GM19035 (cell line): ENCODE data around the gene SLC7A6OS.
A peak's percentile ranks its signal among the peaks of the same experiment; 100 is the strongest.

Source experiments
- ATAC-seq: cut with Tn5 transposase; IDR thresholded peaks from one replicate; pipeline ENCODE4 v1.9.1; 2021; ENCODE audit not compliant: unreplicated experiment

The SLC7A6OS gene

DNA sequence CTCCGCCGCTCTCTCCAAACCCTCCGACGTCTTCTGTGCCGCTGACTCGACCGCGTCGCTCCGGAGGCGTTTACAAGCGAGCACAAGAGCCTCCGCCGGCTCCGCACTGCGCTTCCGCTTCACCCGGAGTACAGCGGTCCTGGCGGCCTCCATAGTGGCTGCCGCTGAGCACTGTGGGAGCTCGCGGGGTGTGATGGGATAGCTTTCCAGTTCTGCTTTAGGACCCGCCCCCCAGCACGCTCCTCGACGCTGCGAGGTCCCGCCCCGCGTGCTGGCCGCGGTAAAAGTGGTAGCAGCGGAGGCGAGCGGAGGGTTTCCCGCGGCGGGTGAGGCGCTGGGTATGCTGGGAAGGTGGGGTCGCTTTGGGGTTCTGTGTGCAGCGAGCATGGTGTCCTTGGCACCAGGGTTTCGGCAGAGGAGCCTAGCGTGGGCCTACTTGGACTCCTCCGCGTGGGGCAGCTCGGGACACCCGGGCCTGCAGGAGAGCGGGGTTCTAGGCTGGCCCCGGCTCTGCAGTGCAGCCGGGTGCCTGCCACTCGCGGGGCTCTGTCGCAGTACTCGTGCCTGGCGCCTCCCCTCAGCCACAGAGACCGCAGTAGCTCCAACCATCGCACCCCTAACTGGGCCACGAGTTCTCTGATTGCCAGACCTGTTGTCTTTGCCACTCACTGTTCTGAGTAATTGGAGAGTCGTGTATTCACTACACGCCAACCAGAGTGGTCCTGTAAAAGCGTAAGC, at the start of gene SLC7A6OS, which contains the start of gene PRMT7:
Gene SLC7A6OS, minus strand, starts transcription at position 173 of the 738 bp plus-strand sequence. Its CDS starts 20 bp downstream, at position 153.
Gene PRMT7, plus strand, starts transcription at position 246 of the 738 bp plus-strand sequence. CDS start 4,961 bp downstream, outside the sequence.
- peak; percentile 97 for ATAC-seq

DNA sequence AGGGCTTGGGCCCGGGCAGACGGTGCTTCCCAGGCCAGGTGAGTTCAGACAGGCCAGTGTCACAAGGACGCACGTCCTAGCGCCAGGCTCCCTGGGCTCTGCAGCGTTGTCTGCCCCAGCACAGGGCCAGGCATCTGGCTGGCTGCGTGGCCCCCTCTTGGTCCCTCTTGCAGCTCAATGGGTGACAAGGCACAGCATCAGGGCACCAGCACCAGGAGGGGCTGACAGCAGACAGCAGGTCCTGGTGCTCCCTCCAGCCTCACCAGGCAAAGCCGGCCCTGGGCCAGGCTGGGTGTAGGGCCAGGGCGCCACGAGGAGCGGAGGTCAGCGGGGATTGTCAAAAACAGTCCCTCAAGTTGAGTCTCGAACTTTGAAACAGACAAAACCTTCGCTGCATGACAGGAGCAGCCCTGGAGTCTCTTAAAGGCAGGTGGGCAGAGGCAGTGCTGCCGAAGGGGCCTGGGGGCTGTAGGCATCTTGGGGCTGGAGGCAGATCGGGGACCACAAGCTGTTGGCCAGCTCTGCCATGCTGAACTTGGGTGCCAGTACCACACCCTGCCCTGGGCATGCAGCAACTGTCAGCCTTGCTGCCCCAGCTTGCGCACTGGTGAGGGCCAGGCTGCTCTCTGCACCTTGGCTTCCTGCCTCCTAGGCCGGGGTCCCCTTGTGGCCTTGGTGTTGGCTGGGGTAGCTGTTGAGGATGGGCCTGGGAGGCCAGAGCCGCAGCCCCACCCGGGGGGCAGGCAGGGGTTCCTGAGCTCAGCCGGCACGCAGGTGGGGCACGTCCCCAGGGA, 48.8 kb upstream of the SLC7A6OS start:
- no peak for ATAC-seq

GRCh38 chr16:68358951-68359350, 48.2 kb upstream of the SLC7A6OS start:
- no peak for ATAC-seq

DNA sequence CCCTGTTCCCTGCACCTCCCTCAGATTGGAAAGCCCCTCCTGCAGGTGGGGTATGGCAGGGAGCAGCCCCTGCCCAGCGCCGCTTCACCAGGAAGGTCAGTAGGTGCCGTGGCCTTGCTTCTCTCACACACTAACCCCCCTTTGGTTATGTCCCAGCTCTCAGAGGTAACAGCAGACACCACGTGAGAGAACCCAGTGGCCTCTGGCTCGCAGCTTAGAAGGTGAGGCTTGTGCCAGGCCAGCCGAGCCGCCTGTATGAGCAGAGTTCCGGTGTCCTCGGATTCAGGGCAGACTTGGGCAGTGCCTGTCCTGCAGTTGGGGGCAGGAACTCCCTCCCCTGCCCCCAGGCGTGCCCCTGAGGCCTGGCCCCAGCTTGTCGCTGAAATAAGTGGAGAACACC, 47.2 kb upstream of the SLC7A6OS start:
- no peak for ATAC-seq

DNA sequence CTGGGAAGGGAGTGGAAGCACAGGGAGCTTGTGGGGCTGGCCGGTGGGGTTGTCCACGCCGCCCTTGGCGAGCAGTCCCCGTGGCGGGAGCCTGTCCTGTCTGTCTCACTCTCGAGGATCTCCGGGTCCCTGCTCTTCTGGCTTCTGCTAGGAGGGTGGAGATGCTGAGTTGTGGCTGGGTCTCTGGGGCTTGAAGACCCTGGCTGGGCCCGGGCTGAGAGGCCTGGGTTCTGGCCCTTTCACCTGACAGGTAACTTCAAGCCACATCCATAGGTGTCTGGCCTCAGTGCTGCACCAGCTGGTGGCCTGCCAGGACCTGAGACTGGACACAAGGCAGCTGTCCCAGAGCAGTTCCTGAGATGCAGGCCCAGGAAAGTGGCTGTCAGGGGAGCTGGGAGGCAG, 46.8 kb upstream of the SLC7A6OS start:
- no peak for ATAC-seq

DNA sequence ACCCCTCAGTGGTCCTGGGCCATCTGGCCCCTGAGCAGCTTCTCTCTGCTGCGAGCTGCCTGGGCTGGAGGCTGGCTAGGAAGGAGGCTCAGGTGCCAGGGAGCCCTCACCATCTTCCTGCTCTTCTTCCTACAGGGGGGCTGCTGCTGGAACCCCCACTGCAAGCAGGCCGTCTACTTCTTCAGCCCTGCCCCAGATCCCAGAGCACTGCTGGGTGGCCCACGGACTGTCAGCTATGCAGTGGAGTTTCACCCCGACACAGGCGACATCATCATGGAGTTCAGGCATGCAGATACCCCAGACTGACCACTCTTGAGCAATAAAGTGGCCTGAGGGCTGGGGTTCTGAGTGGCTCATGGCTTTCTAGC, 46.2 kb upstream of the SLC7A6OS start:
- no peak for ATAC-seq

GRCh38 chr16:68356249-68356918, 45.6 kb upstream of the SLC7A6OS start:
- peak; percentile 77 for ATAC-seq

DNA sequence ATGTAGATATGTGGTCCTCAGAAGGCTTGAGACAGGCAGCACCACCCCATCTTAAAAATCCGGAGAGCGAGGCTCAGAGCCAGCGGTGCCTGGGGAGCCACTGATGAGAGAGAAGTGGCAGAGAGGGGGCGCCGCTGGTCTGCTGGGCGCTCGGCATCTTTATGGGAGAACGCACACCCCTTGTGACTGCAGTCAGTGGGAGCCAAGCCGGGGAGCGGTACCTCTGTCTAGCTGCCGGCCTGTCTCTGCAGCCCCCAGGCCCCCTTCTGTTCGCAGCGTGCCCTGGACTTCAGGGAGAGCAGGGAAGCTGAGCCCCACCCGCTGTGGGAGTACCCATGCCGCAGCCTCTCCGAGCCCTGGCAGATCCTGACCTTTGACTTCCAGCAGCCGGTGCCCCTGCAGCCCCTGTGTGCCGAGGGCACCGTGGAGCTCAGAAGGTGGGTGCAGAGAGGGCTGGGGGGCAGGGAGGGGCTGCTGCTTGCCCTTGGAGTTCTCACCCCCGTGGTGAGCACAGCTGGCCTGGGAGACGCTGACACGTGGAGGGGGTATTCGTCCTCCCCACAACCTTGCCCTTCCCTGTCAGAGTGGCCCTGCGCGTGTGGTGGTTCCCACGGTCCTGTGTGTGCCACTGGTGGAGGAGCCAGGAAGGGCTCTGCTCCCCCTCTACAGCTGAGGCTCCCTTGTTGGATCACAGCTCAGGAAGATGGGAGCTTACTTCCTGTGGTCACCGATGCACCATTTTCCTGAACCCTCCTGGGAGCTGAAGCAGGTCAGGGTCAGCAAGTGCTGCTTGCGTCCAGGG, 44.9 kb upstream of the SLC7A6OS start:
- no peak for ATAC-seq

GRCh38 chr16:68354816-68355215, 44.1 kb upstream of the SLC7A6OS start:
- ATAC-seq = no peak

GRCh38 chr16:68353366-68353765, 42.6 kb upstream of the SLC7A6OS start:
- ATAC-seq = no peak

- no peak for ATAC-seq
These were observed 41.3 kb upstream of the SLC7A6OS start for GRCh38 chr16:68351991-68352431.

DNA sequence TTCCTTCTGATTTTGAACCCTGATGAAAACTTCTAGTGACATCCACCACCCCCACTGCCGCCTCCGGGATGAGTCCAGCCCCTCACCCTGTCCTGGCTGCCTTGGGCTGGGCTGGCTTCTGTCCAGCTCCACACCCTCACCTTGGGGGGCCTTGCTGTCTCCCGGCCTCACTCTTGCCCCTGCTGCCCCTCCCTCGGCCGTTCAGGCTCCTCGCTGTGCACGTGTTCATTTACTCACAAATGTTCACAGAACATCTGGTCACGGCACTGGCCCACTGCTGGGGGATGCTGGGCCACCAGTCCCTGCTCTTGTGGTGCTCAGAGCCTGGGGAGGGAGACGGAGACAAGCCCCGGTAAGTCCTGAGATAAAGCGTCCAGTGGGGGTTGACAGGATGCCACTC, 40.7 kb upstream of the SLC7A6OS start:
- ATAC-seq = no peak

DNA sequence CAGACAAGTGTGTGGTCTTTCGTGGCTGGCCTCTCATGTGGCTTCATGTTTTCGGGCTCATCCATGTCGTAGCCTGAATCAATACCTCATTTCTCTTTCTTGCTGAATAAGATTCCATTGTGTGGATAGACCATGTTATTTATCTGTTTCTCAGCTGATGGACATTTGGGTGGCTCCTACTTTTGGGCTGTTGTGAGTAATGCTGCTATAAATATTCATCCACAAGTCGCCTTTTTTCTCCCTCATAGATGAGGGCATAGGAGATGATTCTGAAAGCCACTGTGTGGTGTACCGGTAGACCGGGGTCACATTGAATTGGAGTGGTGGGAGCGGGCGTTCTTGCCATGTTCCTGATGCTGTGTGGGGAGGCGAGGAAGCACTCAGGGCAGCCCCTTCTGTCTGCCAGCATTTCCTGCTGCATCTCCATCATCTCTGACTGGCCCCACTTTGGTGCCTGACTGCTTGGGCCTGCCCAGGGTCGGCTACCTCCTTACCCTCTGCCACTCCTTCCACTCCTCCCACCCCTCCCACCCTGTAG, 40.1 kb upstream of the SLC7A6OS start:
- ATAC-seq = no peak

GRCh38 chr16:68349838-68350410, 39.2 kb upstream of the SLC7A6OS start:
- no peak for ATAC-seq

DNA sequence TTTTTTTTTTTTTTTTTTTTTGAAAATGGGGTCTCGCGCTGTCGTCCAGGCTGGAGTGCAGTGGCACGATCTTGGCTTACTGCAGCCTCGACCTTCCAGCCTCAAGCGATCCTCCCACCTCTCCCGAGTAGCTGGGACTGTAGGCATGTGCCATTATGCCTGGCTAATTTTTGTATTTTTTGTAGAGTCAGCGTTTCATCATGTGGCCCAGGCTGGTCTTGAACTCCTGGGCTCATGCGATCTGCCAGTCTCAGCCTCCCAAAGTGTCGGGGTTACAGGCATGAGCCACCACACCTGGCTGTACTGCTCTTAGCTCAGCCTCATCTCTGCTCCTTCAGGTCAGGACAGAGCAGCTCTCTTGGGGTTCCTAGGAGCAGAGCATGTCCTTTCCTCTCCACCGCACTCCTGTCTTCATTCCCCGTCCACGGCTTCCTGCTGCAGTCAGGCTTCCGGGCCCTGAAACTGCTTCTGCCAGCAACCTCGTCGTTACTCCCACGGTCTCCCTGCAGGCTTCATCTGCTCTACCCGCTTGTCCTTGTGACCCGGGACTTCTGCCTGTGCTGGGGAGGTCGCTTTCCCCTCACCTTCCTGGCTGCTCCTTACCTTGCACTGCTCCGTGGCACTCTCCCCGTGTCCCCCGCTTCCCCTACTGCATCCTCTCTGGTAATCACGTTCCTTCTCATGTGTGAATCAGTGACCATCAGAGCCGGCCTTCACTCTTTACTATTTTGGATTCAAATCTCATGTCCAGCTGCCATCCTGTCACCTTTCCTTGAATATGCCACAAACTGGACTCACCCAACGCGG, 38.1 kb upstream of the SLC7A6OS start:
- no peak for ATAC-seq

DNA sequence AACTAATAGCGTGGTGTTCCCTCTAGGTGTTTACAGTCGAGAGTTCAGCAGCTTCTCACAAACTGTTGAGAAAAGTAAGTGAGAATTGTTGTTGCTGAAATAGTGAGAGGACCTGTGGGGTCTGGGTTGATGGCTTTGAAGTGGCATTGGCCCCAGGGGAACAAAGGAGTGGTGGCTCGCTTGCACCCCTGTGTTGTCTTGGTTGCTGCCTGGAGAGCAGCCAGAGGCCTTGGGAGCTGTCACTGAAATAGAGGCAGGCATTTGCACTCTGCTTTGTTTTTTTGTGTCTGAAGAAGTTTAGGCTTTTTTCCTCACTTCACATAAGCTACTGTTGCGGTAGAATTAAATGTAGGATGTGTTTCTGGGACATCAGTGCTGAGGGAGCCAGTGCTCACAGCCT, 36.9 kb upstream of the SLC7A6OS start:
- no peak for ATAC-seq

DNA sequence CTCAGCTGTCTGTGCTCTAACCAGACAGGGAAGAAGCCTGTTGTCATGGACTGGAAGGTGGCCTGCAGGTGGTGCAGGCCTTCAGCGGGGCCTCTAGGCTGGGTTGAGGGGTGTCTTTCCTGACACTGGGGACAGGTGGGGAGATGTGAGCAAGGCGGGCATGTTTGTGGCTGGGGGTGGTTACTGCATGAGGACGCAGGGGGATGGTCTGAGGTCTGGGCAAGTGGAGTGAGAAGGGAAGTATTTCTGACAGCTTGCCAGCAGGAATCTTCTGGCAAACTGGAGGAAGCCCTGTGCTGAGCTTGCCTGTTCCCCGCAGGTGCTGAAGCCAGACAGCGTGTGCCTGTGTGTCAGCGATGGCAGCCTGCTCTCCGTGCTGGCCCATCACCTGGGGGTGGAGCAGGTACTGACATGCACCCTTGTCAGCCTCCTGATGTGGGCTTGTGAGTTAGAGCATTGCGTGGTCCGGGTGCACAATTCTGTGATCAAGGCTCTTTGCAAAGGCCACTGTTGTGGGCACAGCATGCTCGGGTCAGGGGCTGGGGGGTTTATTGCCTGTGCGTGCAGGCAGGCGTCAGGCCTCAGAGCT, 36.2 kb upstream of the SLC7A6OS start:
- ATAC-seq = no peak

GRCh38 chr16:68345958-68346635, 35.4 kb upstream of the SLC7A6OS start:
- no peak for ATAC-seq
